Liver (tissue), 9 donors: ENCODE data around the gene TOMM22. TPM values are rescaled to one million over a fixed set of nuclear protein-coding genes. Genes with fewer than 3 reads are reported as not detected.

ENCODE experiments used
- DNase-seq: peaks from one replicate; pipeline ENCODE4 v3.0.0-alpha.2; 2017; ENCODE audit warnings: low spot score
- H3K27ac ChIP-seq, 2 donors: one replicate each; pipeline ENCODE4 v1.7.0; 2013; ENCODE audit warnings: inconsistent platforms in 2 of 2, low read length in 2 of 2, control low read depth in 1 of 2, low read depth in 1 of 2, mild to moderate bottlenecking in 1 of 2
- H3K27me3 ChIP-seq, 4 donors: one replicate each; pipeline versions ENCODE4 v1.6.1 to v1.7.0; 2013; ENCODE audit warnings: low read length in 3 of 4, inconsistent platforms in 1 of 4, mild to moderate bottlenecking in 1 of 4, moderate library complexity in 1 of 4; ENCODE audit not compliant: control insufficient read depth in 4 of 4, insufficient read depth in 4 of 4
- H3K36me3 ChIP-seq, 4 donors: one replicate each; pipeline versions ENCODE4 v1.6.1 to v1.7.0; 2013; ENCODE audit warnings: low read length in 3 of 4, mild to moderate bottlenecking in 3 of 4, low read depth in 1 of 4, moderate library complexity in 1 of 4; ENCODE audit not compliant: control insufficient read depth in 4 of 4, insufficient read depth in 3 of 4
- H3K4me1 ChIP-seq, 4 donors: one replicate each; pipeline versions ENCODE4 v1.6.1 to v1.7.0; 2013; ENCODE audit warnings: low read length in 3 of 4, mild to moderate bottlenecking in 3 of 4, moderate library complexity in 1 of 4; ENCODE audit not compliant: control insufficient read depth in 4 of 4, insufficient read depth in 4 of 4
- H3K4me3 ChIP-seq, 3 donors: one replicate each; pipeline versions ENCODE4 v1.6.1 to v1.7.0; 2013; ENCODE audit warnings: low read length in 3 of 3, control low read depth in 1 of 3, low read depth in 1 of 3, mild to moderate bottlenecking in 1 of 3
- H3K9ac ChIP-seq, 2 donors: one replicate each; pipeline ENCODE4 v1.7.0; 2013; ENCODE audit warnings: low read length in 2 of 2, mild to moderate bottlenecking in 2 of 2, moderate library complexity in 2 of 2, control low read depth in 1 of 2, low read depth in 1 of 2
- H3K9me3 ChIP-seq, 4 donors: one replicate each; pipeline versions ENCODE4 v1.6.1 to v1.7.0; 2013; ENCODE audit warnings: low read length in 3 of 4; ENCODE audit not compliant: control insufficient read depth in 4 of 4
- EGR1 ChIP-seq, 2 donors: IDR thresholded peaks; 2 replicates each; pipeline ENCODE4 v1.6.1; 2016 to 2018; ENCODE audit warnings: antibody characterized with exemption in 2 of 2, low read depth in 2 of 2
- FOXA1 ChIP-seq: IDR thresholded peaks from 2 replicates; pipeline ENCODE4 v1.6.1; 2016; ENCODE audit warnings: antibody characterized with exemption
- FOXA2 ChIP-seq: IDR thresholded peaks from 2 replicates; pipeline ENCODE4 v1.6.1; 2016; ENCODE audit warnings: antibody characterized with exemption
- GABPA ChIP-seq, 2 donors: IDR thresholded peaks in 1 of 2; conservative IDR thresholded peaks in 1 of 2; 2 replicates each; pipeline ENCODE4 v1.6.1; 2016; ENCODE audit warnings: antibody characterized with exemption in 2 of 2, mild to moderate bottlenecking in 1 of 2, moderate library complexity in 1 of 2
- HNF4A ChIP-seq, 2 donors: conservative IDR thresholded peaks; 2 replicates each; pipeline ENCODE4 v1.6.1; 2016; ENCODE audit warnings: antibody characterized with exemption in 2 of 2, mild to moderate bottlenecking in 2 of 2
- HNF4G ChIP-seq: IDR thresholded peaks from 2 replicates; pipeline ENCODE4 v1.6.1; 2016; ENCODE audit warnings: antibody characterized with exemption
- JUND ChIP-seq, 2 donors: IDR thresholded peaks; 2 replicates each; pipeline ENCODE4 v1.6.1; 2016; ENCODE audit warnings: antibody characterized with exemption in 2 of 2
- NR2F2 ChIP-seq: IDR thresholded peaks from 2 replicates; pipeline ENCODE4 v1.6.1; 2016; ENCODE audit warnings: antibody characterized with exemption
- RAD21 ChIP-seq, 2 donors: IDR thresholded peaks; 2 replicates each; pipeline ENCODE4 v1.6.1; 2016; ENCODE audit warnings: antibody characterized with exemption in 2 of 2, mild to moderate bottlenecking in 2 of 2
- TAF1 ChIP-seq: conservative IDR thresholded peaks from 2 replicates; pipeline ENCODE4 v1.6.1; 2016; ENCODE audit warnings: antibody characterized with exemption, mild to moderate bottlenecking
- WGBS: extraction: QIAGEN DNeasy Blood & Tissue Kit; methylation state at CpG from one replicate; pipeline ENCODE4 v1.1.7; 2013; 5-methylcytosine and 5-hydroxymethylcytosine counted together
- polyA plus RNA-seq, 2 donors: library from polyadenylated mRNA; stranded (reverse) in 1 of 2; unstranded in 1 of 2; fragments of 200-250 nt in 1 of 2; fragments of >200 nt in 1 of 2; fragmentation: Nextera tagmentation in 1 of 2; extraction: Ambion mirVana in 1 of 2; gene quantifications; one replicate each; pipeline versions ENCODE4 v1.2.1 to v1.2.3, GENCODE V29; 2013 to 2015
- total RNA-seq, 2 donors: library from RNA; depleted of rRNA; stranded (reverse); fragments of >200 nt; gene quantifications; one replicate each; pipeline ENCODE4 v1.2.3, GENCODE V29; 2014
- TF ChIP-seq, protein P1 (sequence below): IDR thresholded peaks from 2 replicates; pipeline ENCODE4 v1.6.1; 2016; ENCODE audit warnings: antibody characterized with exemption
- TF ChIP-seq, protein P2 (sequence below): IDR thresholded peaks from 2 replicates; pipeline ENCODE4 v1.6.1; 2016; ENCODE audit warnings: antibody characterized with exemption
- TF ChIP-seq, protein P3 (sequence below): fragments of 150-350 bp; IDR thresholded peaks from 2 replicates; pipeline ENCODE4 v1.5.1; 2017; ENCODE audit warnings: improper control_type of control experiment, low read depth, low read length; ENCODE audit not compliant: missing input control
- TF ChIP-seq, protein P4 (sequence below): IDR thresholded peaks from 2 replicates; pipeline ENCODE4 v1.6.1; 2016; ENCODE audit warnings: antibody characterized with exemption, mild to moderate bottlenecking
- donor health status: healthy.
- donor health status: healthy.
- donor health status: healthy.
- donor health status: healthy.
- donor health status: healthy.

The TOMM22 gene
- total and polyA plus RNA-seq, 4 donors: 20.2 to 44.3 (median 21.3) TPM

DNA sequence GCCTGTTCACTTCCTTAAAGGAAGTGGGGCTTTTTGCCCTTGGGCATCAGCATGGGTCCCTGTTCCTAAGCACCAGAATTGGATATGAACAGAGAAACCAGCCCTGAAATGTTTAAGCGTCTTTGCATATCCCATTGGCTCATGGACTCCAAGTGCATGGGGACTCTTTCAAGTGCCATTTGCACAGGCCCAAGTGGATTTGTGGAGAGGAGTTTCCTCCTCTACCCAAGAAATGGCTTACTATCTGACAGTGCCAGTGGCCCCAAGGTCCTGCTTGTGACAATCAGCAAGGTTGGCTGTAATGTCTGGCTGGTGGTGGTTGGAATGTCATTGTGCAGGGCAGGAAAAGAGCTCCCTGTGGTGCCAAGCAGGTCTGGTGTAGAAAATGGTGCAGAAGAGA, 4.0 kb downstream of the TOMM22 start:
- 95% methylated on average over 1 of the region's 1 CpG for WGBS
- TF ChIP-seq, protein P1, sequence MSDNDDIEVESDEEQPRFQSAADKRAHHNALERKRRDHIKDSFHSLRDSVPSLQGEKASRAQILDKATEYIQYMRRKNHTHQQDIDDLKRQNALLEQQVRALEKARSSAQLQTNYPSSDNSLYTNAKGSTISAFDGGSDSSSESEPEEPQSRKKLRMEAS: no peak
- TF ChIP-seq, protein P2, sequence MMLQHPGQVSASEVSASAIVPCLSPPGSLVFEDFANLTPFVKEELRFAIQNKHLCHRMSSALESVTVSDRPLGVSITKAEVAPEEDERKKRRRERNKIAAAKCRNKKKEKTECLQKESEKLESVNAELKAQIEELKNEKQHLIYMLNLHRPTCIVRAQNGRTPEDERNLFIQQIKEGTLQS: no peak
- TF ChIP-seq HNF4A (conservative IDR thresholded peaks at IDR 0.05): no peak
- TF ChIP-seq RAD21 (IDR thresholded peaks at IDR 0.05): no peak
- no peak for TF ChIP-seq EGR1 (IDR thresholded peaks at IDR 0.05; ENCODE audit: low read depth in 2 of 2)
- TF ChIP-seq, protein P3, sequence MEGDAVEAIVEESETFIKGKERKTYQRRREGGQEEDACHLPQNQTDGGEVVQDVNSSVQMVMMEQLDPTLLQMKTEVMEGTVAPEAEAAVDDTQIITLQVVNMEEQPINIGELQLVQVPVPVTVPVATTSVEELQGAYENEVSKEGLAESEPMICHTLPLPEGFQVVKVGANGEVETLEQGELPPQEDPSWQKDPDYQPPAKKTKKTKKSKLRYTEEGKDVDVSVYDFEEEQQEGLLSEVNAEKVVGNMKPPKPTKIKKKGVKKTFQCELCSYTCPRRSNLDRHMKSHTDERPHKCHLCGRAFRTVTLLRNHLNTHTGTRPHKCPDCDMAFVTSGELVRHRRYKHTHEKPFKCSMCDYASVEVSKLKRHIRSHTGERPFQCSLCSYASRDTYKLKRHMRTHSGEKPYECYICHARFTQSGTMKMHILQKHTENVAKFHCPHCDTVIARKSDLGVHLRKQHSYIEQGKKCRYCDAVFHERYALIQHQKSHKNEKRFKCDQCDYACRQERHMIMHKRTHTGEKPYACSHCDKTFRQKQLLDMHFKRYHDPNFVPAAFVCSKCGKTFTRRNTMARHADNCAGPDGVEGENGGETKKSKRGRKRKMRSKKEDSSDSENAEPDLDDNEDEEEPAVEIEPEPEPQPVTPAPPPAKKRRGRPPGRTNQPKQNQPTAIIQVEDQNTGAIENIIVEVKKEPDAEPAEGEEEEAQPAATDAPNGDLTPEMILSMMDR: no peak
- TF ChIP-seq FOXA2: no peak
- no peak for TF ChIP-seq NR2F2
- no peak for TF ChIP-seq HNF4G
- TF ChIP-seq, protein P4, sequence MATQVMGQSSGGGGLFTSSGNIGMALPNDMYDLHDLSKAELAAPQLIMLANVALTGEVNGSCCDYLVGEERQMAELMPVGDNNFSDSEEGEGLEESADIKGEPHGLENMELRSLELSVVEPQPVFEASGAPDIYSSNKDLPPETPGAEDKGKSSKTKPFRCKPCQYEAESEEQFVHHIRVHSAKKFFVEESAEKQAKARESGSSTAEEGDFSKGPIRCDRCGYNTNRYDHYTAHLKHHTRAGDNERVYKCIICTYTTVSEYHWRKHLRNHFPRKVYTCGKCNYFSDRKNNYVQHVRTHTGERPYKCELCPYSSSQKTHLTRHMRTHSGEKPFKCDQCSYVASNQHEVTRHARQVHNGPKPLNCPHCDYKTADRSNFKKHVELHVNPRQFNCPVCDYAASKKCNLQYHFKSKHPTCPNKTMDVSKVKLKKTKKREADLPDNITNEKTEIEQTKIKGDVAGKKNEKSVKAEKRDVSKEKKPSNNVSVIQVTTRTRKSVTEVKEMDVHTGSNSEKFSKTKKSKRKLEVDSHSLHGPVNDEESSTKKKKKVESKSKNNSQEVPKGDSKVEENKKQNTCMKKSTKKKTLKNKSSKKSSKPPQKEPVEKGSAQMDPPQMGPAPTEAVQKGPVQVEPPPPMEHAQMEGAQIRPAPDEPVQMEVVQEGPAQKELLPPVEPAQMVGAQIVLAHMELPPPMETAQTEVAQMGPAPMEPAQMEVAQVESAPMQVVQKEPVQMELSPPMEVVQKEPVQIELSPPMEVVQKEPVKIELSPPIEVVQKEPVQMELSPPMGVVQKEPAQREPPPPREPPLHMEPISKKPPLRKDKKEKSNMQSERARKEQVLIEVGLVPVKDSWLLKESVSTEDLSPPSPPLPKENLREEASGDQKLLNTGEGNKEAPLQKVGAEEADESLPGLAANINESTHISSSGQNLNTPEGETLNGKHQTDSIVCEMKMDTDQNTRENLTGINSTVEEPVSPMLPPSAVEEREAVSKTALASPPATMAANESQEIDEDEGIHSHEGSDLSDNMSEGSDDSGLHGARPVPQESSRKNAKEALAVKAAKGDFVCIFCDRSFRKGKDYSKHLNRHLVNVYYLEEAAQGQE: no peak
- no peak for TF ChIP-seq JUND (IDR thresholded peaks at IDR 0.05)
- TF ChIP-seq FOXA1: no peak
- no peak for TF ChIP-seq TAF1
- no peak for TF ChIP-seq GABPA (IDR thresholded peaks at IDR 0.05 in 1 of 2, conservative IDR thresholded peaks at IDR 0.05 in 1 of 2)
- no peak overlapping the region for H3K9ac ChIP-seq
- no peak for DNase-seq
- peaks cover 9 to 52% (median 26%) of the 10 kb centered on the region in 4 donors for H3K36me3 ChIP-seq
- H3K4me3 ChIP-seq: no peak overlapping the region
- H3K9me3 ChIP-seq: no peaks in the 10 kb centered on the region
- no peak overlapping the region for H3K27ac ChIP-seq
- no peaks in the 10 kb centered on the region for H3K27me3 ChIP-seq
- H3K4me1 ChIP-seq: peaks cover 2 to 11% (median 8%) of the 10 kb centered on the region in 4 donors

DNA sequence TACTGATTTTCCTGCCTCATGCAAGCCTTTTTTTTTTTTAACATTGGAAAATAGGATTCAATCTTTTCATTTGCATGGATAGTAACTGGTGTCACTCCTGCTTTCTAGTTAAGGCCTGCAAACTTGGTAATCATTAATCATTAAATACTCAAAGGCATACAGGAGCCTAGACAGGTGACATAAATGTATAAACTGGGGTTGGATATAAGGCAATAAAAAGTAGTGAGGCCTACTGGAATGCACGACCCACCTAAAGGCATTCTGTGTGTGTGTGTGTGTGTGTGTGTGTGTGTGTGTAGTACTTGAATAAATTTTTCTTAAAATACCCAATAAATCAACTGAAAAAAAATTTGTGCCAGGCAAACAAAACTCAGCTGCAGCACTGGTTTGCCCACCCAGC, 7.9 kb downstream of the TOMM22 start:
- no peak overlapping the region for H3K4me3 ChIP-seq
- TF ChIP-seq TAF1: no peak
- H3K9me3 ChIP-seq: no peaks in the 10 kb centered on the region
- no peak overlapping the region for H3K27ac ChIP-seq
- H3K9ac ChIP-seq: no peak overlapping the region
- H3K4me1 ChIP-seq: no peaks in the 10 kb centered on the region
- DNase-seq: no peak
- H3K27me3 ChIP-seq: no peaks in the 10 kb centered on the region
- 78% methylated on average over 1 of the region's 1 CpG for WGBS
- H3K36me3 ChIP-seq: peaks cover 9 to 39% (median 25%) of the 10 kb centered on the region in 4 donors
